HUES64 (cell line): ENCODE measurements around the gene SNX3.
"Not testable (repeated sequence)": the region's sequence is repeated elsewhere in the genome, so short reads cannot be mapped to it uniquely, and the experiment has no call there.

Source experiments
- H3K27ac ChIP-seq: 2 replicates; pipeline ENCODE4 v1.7.0; 2013; ENCODE audit warnings: low read depth, low read length, inconsistent platforms
- H3K27me3 ChIP-seq: 2 replicates; pipeline ENCODE4 v1.6.1; 2013; ENCODE audit warnings: mild to moderate bottlenecking, low read length; ENCODE audit not compliant: insufficient read depth
- H3K36me3 ChIP-seq: 2 replicates; pipeline ENCODE4 v1.6.1; 2013; ENCODE audit warnings: mild to moderate bottlenecking, low read length; ENCODE audit not compliant: insufficient read depth
- H3K4me1 ChIP-seq: 2 replicates; pipeline ENCODE4 v1.6.1; 2013; ENCODE audit warnings: mild to moderate bottlenecking, low read length, moderate library complexity; ENCODE audit not compliant: insufficient read depth
- H3K4me3 ChIP-seq: 2 replicates; pipeline ENCODE4 v1.5.1; 2013; ENCODE audit warnings: mild to moderate bottlenecking, low read length, moderate library complexity
- H3K9ac ChIP-seq: 2 replicates; pipeline ENCODE4 v1.6.1; 2013; ENCODE audit warnings: mild to moderate bottlenecking, low read depth, low read length
- H3K9me3 ChIP-seq: 2 replicates; pipeline ENCODE4 v1.6.1; 2013; ENCODE audit warnings: low read depth, low read length; ENCODE audit not compliant: insufficient read depth
- WGBS: fragments of 150-250, 120-280 bp; methylation state at CpG from one replicate; pipeline ENCODE4 v1.1.7; 2013; ENCODE audit warnings: missing lambda C conversion rate; 5-methylcytosine and 5-hydroxymethylcytosine counted together

Gene SNX3

GRCh38 chr6:108291091-108291490 is 30.3 kb upstream of the SNX3 start:
- WGBS = 87% methylated on average over 4 of the region's 4 CpGs

GRCh38 chr6:108288742-108289141 is 27.9 kb upstream of the SNX3 start:
- Histone ChIP-seq H3K4me3 (no peak overlapping the region), H3K36me3 (no peaks in the 10 kb centered on the region), H3K27me3 (no peaks in the 10 kb centered on the region), H3K9ac (no peak overlapping the region), H3K4me1 (no peaks in the 10 kb centered on the region), H3K9me3 (no peaks in the 10 kb centered on the region), H3K27ac (no peak overlapping the region)

More at GRCh38 chr6:108291091-108291490, 30.3 kb upstream of the SNX3 start:
- Histone ChIP-seq H3K9me3 (no peaks in the 10 kb centered on the region), H3K27ac (no peak overlapping the region), H3K9ac (no peak overlapping the region), H3K36me3 (no peaks in the 10 kb centered on the region), H3K4me1 (peaks cover 6% of the 10 kb centered on the region; the same call in 1 of the 2 replicates), H3K27me3 (no peaks in the 10 kb centered on the region), H3K4me3 (no peak overlapping the region)

GRCh38 chr6:108287373-108287772 is 26.5 kb upstream of the SNX3 start:
- no peak overlapping the region for H3K4me3 ChIP-seq
- no peak overlapping the region for H3K9ac ChIP-seq
- no peaks in the 10 kb centered on the region for H3K36me3 ChIP-seq
- WGBS = 92% methylated on average over 3 of the region's 3 CpGs
- H3K4me1 ChIP-seq = no peaks in the 10 kb centered on the region
- H3K9me3 ChIP-seq = no peaks in the 10 kb centered on the region
- H3K27me3 ChIP-seq = no peaks in the 10 kb centered on the region
- H3K27ac ChIP-seq = no peak overlapping the region

- H3K27ac ChIP-seq = no peak overlapping the region
- no peak overlapping the region for H3K4me3 ChIP-seq
- no peaks in the 10 kb centered on the region for H3K9me3 ChIP-seq
- no peaks in the 10 kb centered on the region for H3K27me3 ChIP-seq
- H3K9ac ChIP-seq = no peak overlapping the region
- 85% methylated on average over 2 of the region's 4 CpGs for WGBS
- H3K36me3 ChIP-seq = no peaks in the 10 kb centered on the region
- no peaks in the 10 kb centered on the region for H3K4me1 ChIP-seq
These were observed 25.5 kb upstream of the SNX3 start for GRCh38 chr6:108286366-108286765.

- no peaks in the 10 kb centered on the region for H3K27me3 ChIP-seq
- no peaks in the 10 kb centered on the region for H3K9me3 ChIP-seq
- no peak overlapping the region for H3K27ac ChIP-seq
- H3K9ac ChIP-seq = no peak overlapping the region
- no peaks in the 10 kb centered on the region for H3K36me3 ChIP-seq
- H3K4me3 ChIP-seq = no peak overlapping the region
- H3K4me1 ChIP-seq = peaks cover 5% of the 10 kb centered on the region
These were observed 24.5 kb upstream of the SNX3 start for GRCh38 chr6:108285381-108285780.

GRCh38 chr6:108277831-108278230 is 17.0 kb upstream of the SNX3 start:
- Histone ChIP-seq H3K27ac (no peak overlapping the region), H3K4me3 (no peak overlapping the region), H3K4me1 (peaks cover 10% of the 10 kb centered on the region), H3K36me3 (no peaks in the 10 kb centered on the region), H3K9ac (no peak overlapping the region), H3K27me3 (no peaks in the 10 kb centered on the region), H3K9me3 (no peaks in the 10 kb centered on the region)
- 89% methylated on average over 4 of the region's 4 CpGs for WGBS

- Histone ChIP-seq H3K4me1 (peaks cover 10% of the 10 kb centered on the region), H3K27ac (no peak overlapping the region), H3K9ac (no peak overlapping the region), H3K4me3 (no peak overlapping the region), H3K36me3 (no peaks in the 10 kb centered on the region), H3K27me3 (no peaks in the 10 kb centered on the region), H3K9me3 (no peaks in the 10 kb centered on the region)
- 90% methylated on average over 1 of the region's 1 CpG for WGBS
These were observed 16.5 kb upstream of the SNX3 start for GRCh38 chr6:108277295-108277694.

- 89% methylated on average over 2 of the region's 2 CpGs for WGBS
- no peak overlapping the region for H3K9ac ChIP-seq
- H3K27ac ChIP-seq = no peak overlapping the region
- no peaks in the 10 kb centered on the region for H3K27me3 ChIP-seq
- H3K4me1 ChIP-seq = peaks cover 8% of the 10 kb centered on the region
- H3K4me3 ChIP-seq = no peak overlapping the region
- H3K9me3 ChIP-seq = no peaks in the 10 kb centered on the region
- no peaks in the 10 kb centered on the region for H3K36me3 ChIP-seq
These were observed 15.1 kb upstream of the SNX3 start for GRCh38 chr6:108275976-108276375.

GRCh38 chr6:108274546-108274945 is 13.7 kb upstream of the SNX3 start:
- no peak overlapping the region for H3K4me3 ChIP-seq
- no peaks in the 10 kb centered on the region for H3K9me3 ChIP-seq
- H3K9ac ChIP-seq = no peak overlapping the region
- H3K36me3 ChIP-seq = no peaks in the 10 kb centered on the region
- no peaks in the 10 kb centered on the region for H3K4me1 ChIP-seq
- no peaks in the 10 kb centered on the region for H3K27me3 ChIP-seq
- H3K27ac ChIP-seq = no peak overlapping the region
- WGBS = 79% methylated on average over 2 of the region's 2 CpGs

GRCh38 chr6:108269955-108270354 is 9.1 kb upstream of the SNX3 start:
- 96% methylated on average over 31 of the region's 31 CpGs for WGBS
- H3K4me1 ChIP-seq, H3K27me3 ChIP-seq, H3K27ac ChIP-seq, H3K9ac ChIP-seq, H3K36me3 ChIP-seq, H3K9me3 ChIP-seq, H3K4me3 ChIP-seq: not testable (repeated sequence)

- Histone ChIP-seq H3K9me3 (no peaks in the 10 kb centered on the region), H3K4me1 (no peaks in the 10 kb centered on the region)
- 95% methylated on average over 3 of the region's 3 CpGs for WGBS
These were observed 8.0 kb upstream of the SNX3 start for GRCh38 chr6:108268845-108269244.

GRCh38 chr6:108263371-108263770 is 2.5 kb upstream of the SNX3 start:
- Histone ChIP-seq H3K9ac (no peak overlapping the region), H3K4me1 (peaks cover 7% of the 10 kb centered on the region; the same call in 1 of the 2 replicates), H3K27ac (no peak overlapping the region), H3K9me3 (no peaks in the 10 kb centered on the region), H3K4me3 (no peak overlapping the region), H3K36me3 (no peaks in the 10 kb centered on the region), H3K27me3 (no peaks in the 10 kb centered on the region)
- WGBS = 93% methylated on average over 2 of the region's 2 CpGs

More at GRCh38 chr6:108268845-108269244, 8.0 kb upstream of the SNX3 start:
- no peak overlapping the region for H3K9ac ChIP-seq
- no peaks in the 10 kb centered on the region for H3K36me3 ChIP-seq
- H3K27me3 ChIP-seq = no peaks in the 10 kb centered on the region
- no peak overlapping the region for H3K27ac ChIP-seq
- no peak overlapping the region for H3K4me3 ChIP-seq
